A673 (cell line): ENCODE measurements around the gene ADNP.

ENCODE experiments used
- EZH2 ChIP-seq: fragments of 200-600 bp; sonication (generic); IDR thresholded peaks from 2 replicates; pipeline ENCODE4 v1.6.1; 2017; ENCODE audit warnings: borderline replicate concordance, low read depth, mild to moderate bottlenecking, mixed read lengths, antibody characterized with exemption, low read length; ENCODE audit not compliant: poor library complexity, severe bottlenecking
- TF ChIP-seq, protein P1 (sequence below): fragments of 300-800, 200-600 bp; sonication (generic); conservative IDR thresholded peaks from 2 replicates; pipeline ENCODE4 v1.5.1; 2017; ENCODE audit warnings: low read depth, mild to moderate bottlenecking, antibody characterized with exemption, low read length, moderate library complexity, mixed read lengths

DNA sequence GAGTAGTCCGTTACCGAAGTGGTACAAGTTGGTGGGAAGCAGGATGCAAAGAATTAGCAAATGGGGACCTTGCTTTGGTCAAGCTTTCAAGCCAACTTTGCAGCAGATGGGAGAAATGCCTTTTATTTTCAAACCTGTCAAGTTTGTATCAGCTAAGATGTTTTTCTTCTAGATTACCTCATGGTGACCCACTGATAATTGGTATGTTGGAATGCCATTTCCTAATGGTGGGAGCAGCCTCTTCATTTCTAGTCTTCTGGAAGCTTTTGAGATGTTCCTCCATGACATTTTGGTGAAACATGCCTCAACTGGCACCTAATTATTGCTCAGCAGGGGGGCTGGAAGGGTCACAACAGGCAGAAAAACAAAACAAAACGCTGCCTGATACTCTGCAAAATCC lies 43.7 kb downstream of the ADNP start:
- TF ChIP-seq EZH2: no peak
- TF ChIP-seq, protein P1, sequence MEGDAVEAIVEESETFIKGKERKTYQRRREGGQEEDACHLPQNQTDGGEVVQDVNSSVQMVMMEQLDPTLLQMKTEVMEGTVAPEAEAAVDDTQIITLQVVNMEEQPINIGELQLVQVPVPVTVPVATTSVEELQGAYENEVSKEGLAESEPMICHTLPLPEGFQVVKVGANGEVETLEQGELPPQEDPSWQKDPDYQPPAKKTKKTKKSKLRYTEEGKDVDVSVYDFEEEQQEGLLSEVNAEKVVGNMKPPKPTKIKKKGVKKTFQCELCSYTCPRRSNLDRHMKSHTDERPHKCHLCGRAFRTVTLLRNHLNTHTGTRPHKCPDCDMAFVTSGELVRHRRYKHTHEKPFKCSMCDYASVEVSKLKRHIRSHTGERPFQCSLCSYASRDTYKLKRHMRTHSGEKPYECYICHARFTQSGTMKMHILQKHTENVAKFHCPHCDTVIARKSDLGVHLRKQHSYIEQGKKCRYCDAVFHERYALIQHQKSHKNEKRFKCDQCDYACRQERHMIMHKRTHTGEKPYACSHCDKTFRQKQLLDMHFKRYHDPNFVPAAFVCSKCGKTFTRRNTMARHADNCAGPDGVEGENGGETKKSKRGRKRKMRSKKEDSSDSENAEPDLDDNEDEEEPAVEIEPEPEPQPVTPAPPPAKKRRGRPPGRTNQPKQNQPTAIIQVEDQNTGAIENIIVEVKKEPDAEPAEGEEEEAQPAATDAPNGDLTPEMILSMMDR: no peak
